ENCODE results near the gene ADGRF5.

Gene ADGRF5

GRCh38 chr6:46932526-46933319 is 11.0 kb upstream of the ADGRF5 start:
- no peak for DNase-seq (ENCODE audit: low spot score)

- DNase-seq (ENCODE audit: low spot score), result no peak
Measured at GRCh38 chr6:46931416-46931815, 9.7 kb upstream of the ADGRF5 start.

GRCh38 chr6:46930331-46930730 is 8.6 kb upstream of the ADGRF5 start:
- DNase-seq (ENCODE audit: low spot score), result no peak

DNA sequence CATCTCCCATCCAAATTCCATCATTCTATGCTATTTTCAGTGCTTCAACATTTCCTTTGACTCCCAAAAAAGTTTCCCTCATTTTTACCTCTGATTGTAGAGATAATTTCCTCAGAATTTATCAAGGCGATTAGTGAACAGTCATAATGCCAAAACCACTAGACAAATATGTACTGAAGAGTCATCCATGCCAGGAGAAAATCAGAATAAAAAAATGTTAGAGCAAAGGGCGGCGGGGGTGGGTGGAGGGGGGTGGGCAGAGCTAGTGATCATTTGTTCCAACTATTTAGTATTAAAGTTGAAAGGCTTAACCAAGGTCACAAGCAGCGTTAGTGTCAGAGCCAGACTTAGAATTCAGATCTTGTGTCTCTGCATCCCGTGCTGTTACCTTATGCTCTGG is 5.3 kb upstream of the ADGRF5 start:
- no peak for DNase-seq (ENCODE audit: low spot score)

DNA sequence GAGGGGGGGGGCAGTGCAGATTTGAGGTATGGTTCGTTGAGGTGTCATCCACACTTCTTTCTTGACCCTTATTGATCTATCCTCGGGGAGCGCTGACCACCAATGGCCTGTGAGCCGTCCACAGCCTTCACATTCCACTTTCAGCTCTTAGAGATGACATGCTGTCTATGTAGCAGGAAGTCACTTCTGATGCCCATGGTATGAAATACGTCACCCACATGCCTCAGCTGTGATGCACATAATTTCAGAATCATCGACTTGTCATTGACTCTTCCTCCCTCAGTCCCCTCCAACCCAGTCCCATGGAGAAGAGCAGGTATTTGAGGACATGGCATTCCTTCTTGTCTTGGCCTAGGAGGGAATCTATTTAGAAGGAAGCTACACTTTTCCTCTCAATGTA is 4.7 kb upstream of the ADGRF5 start:
- DNase-seq (ENCODE audit: low spot score), result peak; percentile 15

DNA sequence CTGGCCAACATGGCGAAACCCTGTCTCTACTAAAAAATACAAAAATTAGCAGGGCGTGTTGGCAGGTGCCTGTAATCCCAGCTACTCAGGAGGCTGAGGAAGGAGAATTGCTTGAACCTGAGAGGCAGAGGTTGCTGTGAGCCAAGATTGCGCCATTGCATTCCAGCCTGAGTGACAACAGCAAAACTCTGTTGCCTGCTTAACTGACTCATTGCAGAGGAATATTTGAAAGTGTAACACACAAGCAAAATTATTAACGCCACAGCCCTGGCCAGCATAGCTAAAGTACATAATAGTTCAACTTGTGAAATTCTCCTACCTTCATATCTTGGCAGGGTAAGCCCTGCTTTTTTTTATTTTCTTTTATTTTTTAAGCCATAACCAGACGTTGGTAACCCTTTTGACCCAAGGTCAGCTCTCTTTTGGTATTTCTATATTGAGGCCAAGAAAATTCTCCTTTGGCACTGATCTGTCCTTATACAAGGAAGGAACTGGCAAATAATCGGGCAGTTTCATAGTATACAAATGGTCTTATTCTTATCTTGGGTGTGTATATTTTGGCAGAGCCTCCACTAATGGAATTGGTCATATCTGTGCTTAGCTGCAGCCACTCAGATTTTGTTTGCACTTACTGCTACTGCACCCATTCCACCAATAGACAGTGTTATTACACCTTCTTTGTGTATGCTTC is 4.0 kb upstream of the ADGRF5 start:
- DNase-seq (ENCODE audit: low spot score), result peak; percentile 2

DNA sequence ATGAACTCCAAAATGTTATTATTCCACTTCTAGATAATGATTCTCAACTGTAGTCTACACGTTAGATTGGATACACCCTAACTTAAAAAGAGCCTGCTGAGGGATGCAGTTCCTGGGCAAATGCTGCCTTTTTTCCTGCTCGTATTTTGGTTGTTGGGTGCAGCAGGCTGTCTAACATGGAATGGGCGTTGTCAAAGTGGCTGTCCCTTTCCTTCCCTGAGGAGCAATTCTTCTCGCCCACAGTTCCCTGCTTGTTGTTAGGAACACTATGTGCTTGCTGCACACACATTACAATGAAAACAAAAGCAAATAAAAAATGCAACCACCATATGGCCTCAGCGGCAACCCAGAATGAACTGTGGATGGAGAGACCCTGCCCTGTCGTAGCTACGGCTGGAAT is 1.7 kb upstream of the ADGRF5 start:
- no peak for DNase-seq (ENCODE audit: low spot score)

DNA sequence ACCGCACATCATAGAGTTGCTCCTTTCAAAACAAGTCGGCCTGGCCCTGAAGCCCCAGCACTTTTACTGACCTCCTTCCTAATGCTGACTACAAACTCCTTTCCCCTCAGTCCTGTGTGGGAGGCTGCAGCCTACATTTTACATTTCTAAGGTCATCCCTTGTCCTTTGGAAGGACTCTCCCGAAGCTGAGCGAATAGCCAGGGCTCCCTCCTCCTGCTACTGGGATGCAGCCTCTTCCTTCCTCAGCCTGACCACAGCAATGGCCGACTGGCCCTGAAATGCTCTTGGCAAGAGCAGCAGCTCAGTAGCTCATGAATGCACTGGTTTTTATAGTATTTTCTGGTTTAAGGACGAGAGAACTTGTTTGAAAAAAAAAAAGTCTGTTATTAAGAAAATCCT is 679 bp downstream of the ADGRF5 start:
- no peak for DNase-seq (ENCODE audit: low spot score)

- DNase-seq (ENCODE audit: low spot score), result no peak
Measured at GRCh38 chr6:46918806-46919205, 2.9 kb downstream of the ADGRF5 start.

DNA sequence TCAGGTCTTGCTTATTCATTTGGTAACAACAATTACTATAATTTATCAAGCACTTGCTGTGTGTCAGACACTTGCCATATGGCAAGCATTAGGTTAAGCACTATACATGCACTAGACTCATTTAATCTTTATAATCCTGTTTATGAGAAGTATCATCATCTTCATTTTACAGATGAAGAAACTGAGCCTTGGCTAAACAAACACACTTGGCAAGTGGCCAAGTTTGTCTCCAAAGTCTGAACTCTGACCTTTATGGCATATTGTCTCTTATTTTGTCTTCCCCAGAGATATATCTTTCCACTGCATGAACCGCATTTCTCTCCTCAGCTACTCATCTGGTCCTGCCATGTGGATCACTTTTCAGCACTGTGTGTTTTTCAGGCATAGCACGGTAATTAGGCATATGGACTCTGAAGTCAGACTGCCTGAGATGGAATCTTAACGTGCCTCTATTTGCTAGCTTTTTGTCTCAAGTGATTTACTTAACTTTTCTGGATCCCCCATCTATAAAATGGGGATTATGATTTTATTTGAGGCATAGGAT is 4.7 kb downstream of the ADGRF5 start:
- DNase-seq (ENCODE audit: low spot score), result no peak

DNA sequence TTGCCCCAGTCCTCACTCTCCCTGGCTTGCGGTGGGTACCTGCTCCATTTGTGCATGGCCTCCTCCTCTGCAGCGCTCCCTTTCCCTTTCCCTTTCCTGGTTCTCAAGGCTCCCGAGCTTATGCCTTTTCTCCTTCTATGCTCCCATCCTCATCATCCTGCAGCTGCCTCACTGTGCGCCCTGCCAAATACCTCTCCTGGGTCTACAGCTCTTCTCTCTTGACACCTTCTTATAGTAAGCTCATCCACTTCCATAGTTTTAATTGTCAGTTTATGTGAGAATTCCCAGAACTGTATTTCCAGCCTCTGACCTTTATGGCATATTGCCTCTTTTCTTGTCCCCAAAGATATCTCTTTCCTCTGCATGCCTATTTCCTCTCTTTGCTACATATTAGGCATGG is 5.9 kb downstream of the ADGRF5 start:
- DNase-seq (ENCODE audit: low spot score), result no peak

DNA sequence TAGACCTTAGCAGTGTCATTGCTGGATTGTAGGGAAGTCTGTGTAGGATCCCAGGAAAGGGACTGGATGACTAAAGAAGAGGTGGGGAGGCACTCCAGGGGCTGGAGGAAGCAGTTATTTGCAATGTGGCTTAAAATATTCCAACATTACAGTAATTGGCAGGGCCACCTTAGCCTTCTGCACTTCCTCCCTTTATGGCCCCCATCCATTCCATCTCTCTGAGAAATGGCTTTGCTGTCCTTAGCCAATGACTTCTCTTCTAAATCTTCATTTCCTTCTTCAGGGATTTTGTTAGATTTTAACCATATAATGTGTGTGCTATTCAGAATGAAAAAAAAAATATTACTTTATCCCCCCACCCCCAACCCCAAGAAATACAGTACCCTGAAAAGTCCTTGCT is 6.4 kb downstream of the ADGRF5 start:
- DNase-seq (ENCODE audit: low spot score), result no peak

DNA sequence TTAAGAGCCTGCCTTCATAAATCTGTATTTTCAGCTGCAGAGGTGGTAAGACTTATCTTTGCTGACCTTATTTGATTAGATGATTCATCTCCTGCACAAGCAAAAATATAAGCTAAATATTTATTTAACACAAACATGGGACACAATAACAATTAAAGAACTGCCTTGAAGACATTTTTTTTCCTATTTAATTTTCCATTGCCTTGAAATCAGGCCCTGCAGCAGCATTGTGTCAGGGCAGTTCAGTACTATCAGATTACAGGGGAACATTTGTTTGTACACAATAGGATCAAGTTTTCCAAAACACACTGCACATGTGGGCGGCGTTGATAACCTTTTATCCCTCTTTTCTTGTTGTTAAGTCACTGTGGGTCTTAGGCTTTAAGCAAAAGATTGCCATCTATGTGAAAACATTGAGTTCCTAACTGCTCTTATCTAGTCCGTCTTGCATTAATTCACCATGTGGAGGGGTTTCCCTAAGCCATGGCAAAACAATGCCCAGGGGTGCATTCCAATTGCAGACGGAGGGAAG is 7.4 kb downstream of the ADGRF5 start:
- DNase-seq (ENCODE audit: low spot score), result no peak

- no peak for DNase-seq (ENCODE audit: low spot score)
Measured at GRCh38 chr6:46909371-46909770, 12.4 kb downstream of the ADGRF5 start.

- DNase-seq (ENCODE audit: low spot score), result no peak
Measured at GRCh38 chr6:46906776-46907175, 15.0 kb downstream of the ADGRF5 start.

DNA sequence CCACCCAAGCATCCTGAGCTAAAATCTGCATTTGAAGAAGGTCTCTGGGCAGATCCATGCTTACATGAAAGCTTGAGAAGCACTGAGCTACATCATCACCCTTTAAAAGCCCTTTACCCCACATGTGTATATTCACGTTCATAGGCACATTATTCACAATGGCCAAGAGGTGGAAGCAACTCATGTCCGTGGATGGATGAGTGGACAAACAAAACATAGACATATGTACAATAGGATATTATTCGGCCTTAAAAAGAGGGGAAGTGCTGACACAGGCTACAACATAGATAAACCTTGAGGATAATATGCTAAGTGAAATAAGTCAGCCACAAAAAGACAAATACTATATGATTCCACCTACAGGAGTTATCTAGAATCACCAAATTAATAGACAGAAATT is 17.6 kb downstream of the ADGRF5 start:
- DNase-seq (ENCODE audit: low spot score), result no peak

DNA sequence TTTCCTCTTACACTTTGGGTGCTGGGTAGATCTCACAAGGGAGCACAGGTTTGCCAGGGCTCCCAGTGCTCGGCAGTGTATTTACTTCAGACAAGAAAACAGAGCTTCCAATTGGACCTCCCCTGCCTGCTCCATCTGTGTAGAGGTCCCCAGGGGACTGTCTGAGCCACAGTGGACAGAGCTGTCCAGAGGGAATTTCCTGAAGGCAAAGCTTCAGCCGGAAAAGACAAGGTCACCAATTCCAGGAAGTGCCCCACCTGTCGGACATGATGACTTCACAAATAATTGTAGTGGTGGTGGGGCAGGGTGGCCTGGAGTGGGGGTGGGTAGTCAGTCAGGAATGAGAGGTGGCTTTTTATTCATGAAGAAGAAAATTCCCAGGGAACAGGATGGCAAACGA is 18.6 kb downstream of the ADGRF5 start:
- DNase-seq (ENCODE audit: low spot score), result no peak

- DNase-seq (ENCODE audit: low spot score), result no peak
Measured at GRCh38 chr6:46901882-46902314, 19.8 kb downstream of the ADGRF5 start.

GRCh38 chr6:46900266-46900665 is 21.5 kb downstream of the ADGRF5 start:
- no peak for DNase-seq (ENCODE audit: low spot score)

- DNase-seq (ENCODE audit: low spot score), result no peak
Measured at GRCh38 chr6:46899659-46900058, 22.1 kb downstream of the ADGRF5 start.

DNA sequence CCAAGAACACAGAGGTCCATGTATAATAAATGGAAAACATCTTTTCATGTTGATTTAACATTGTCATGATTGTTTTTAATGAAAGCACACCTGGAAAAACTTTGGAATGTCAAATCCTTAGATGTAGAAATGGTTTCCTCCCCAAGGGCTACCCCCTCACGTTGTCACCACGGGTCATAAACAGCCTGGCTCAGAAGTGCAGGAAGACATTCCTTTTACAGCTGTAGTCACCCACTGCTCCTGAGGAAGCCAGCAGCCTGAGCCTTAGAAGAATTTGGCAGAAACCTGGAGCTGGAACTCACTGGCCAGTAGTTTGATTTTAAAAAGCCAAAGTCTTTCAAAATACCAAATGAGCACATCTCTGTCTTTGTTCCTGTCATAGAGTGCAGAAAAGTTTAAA is 23.7 kb downstream of the ADGRF5 start:
- DNase-seq (ENCODE audit: low spot score), result no peak

GRCh38 chr6:46896871-46897270 is 24.9 kb downstream of the ADGRF5 start:
- no peak for DNase-seq (ENCODE audit: low spot score)

- DNase-seq (ENCODE audit: low spot score), result no peak
Measured at GRCh38 chr6:46895930-46896329, 25.8 kb downstream of the ADGRF5 start.

All from RKO (cell line).